Measurements from ENCODE around the gene SELPLG.

DNA sequence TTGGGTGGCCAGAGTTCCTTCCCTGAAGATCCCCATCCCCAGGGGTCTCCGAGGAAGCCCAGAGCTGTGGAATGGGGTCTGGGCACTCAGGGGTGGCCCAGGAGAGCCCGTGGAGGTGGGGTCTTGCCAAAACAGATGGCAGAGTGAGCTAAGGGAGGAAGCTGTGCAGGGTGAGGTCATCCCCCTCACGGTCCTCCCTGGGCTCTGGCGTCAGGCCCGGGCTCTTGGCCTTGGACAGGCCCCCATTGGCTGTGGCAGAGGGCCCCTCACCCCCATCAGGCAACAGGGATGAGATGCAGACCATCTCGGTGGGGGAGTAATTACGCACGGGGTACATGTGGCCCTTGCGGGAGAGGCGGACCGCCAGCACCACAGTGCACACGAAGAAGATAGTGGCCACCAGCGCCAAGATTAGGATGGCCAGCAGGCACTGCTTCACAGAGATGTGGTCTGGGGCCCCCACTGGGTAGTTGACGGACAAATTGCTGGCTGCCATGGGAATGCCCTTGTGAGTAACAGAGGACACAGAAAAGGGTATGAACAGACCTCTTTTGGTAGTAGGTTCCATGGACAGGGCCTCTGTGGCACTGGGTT is 10.7 kb downstream of the SELPLG start:
- TF ChIP-seq CTCF (conservative IDR thresholded peaks at IDR 0.05; ENCODE audit: low read depth, low read length) (no peak), RCOR1 (IDR thresholded peaks at IDR 0.05; ENCODE audit: insufficient replicate concordance, low read length) (no peak), SMC3 (IDR thresholded peaks at IDR 0.05; ENCODE audit: low read depth, low read length) (no peak), POLR2A (IDR thresholded peaks at IDR 0.05; ENCODE audit: low read depth, low read length) (no peak), RFX5 (IDR thresholded peaks at IDR 0.05; ENCODE audit: low read depth, low read length) (no peak)

Measured in IMR-90 (cell line).